ENCODE measurements around the gene NBPF3.
A peak's percentile ranks its signal among the peaks of the same experiment; 100 is the strongest.
"Not testable (repeated sequence)": the region's sequence is repeated elsewhere in the genome, so short reads cannot be mapped to it uniquely, and the experiment has no call there.

The NBPF3 gene

GRCh38 chr1:21495225-21495820 is 55.4 kb downstream of the NBPF3 start:
- DNase-seq, result no peak

- no peak for DNase-seq
These were observed 56.1 kb downstream of the NBPF3 start for GRCh38 chr1:21496063-21496462.

- no peak for DNase-seq
These were observed 56.9 kb downstream of the NBPF3 start for GRCh38 chr1:21496886-21497285.

- no peak for DNase-seq
These were observed 57.6 kb downstream of the NBPF3 start for GRCh38 chr1:21497466-21498061.

- no peak for DNase-seq
These were observed 59.5 kb downstream of the NBPF3 start for GRCh38 chr1:21499283-21499950.

- no peak for DNase-seq
These were observed 63.9 kb downstream of the NBPF3 start for GRCh38 chr1:21503706-21504377.

GRCh38 chr1:21506804-21507203 is 66.9 kb downstream of the NBPF3 start:
- no peak for DNase-seq

GRCh38 chr1:21507511-21508270 is 67.8 kb downstream of the NBPF3 start:
- DNase-seq, result no peak

GRCh38 chr1:21508580-21509350 is 68.8 kb downstream of the NBPF3 start:
- peak; percentile 19 for DNase-seq

GRCh38 chr1:21509351-21510112 is 69.6 kb downstream of the NBPF3 start, which contains the start of gene ALPL:
Gene ALPL, plus strand, starts transcription at chr1:21509423. Its CDS starts 44,659 bp downstream, at chr1:21554082.
- DNase-seq, result no peak

GRCh38 chr1:21510113-21510493 is 70.2 kb downstream of the NBPF3 start:
- no peak for DNase-seq

- DNase-seq, result no peak
These were observed 71.1 kb downstream of the NBPF3 start for GRCh38 chr1:21510885-21511578.

GRCh38 chr1:21511579-21512522 is 71.9 kb downstream of the NBPF3 start:
- peak; percentile 84 for DNase-seq

- no peak for DNase-seq
These were observed 74.3 kb downstream of the NBPF3 start for GRCh38 chr1:21514245-21514644.

GRCh38 chr1:21517161-21517589 is 77.2 kb downstream of the NBPF3 start:
- DNase-seq, result no peak

- DNase-seq, result no peak
These were observed 77.9 kb downstream of the NBPF3 start for GRCh38 chr1:21517660-21518480.

GRCh38 chr1:21518774-21519455 is 79.0 kb downstream of the NBPF3 start:
- DNase-seq, result no peak

GRCh38 chr1:21519486-21520070 is 79.6 kb downstream of the NBPF3 start:
- DNase-seq, result not testable (repeated sequence)
